Lung (tissue), 12 donors: ENCODE measurements around the gene KCNG2. TPM values are rescaled to one million over a fixed set of nuclear protein-coding genes. Genes with fewer than 3 reads are reported as not detected.

ENCODE experiments used
- ATAC-seq: fragments of 200-7000 bp; cut with Tn5 transposase; one replicate; pipeline ENCODE4 v1.9.1; 2020; ENCODE audit warnings: moderate number of reproducible peaks; ENCODE audit not compliant: insufficient read depth, low FRiP score
- DNase-seq, 3 donors: peaks; one replicate each; pipeline ENCODE4 v3.0.0-alpha.2; 2013 to 2017
- H3K27ac ChIP-seq, 2 donors: one replicate each; pipeline ENCODE4 v1.5.1; 2013; ENCODE audit warnings: mild to moderate bottlenecking in 2 of 2, moderate library complexity in 2 of 2, control low read depth in 1 of 2, inconsistent platforms in 1 of 2, low read depth in 1 of 2, low read length in 1 of 2
- H3K27me3 ChIP-seq, 3 donors: one replicate each; pipeline ENCODE4 v1.5.1; 2013; ENCODE audit warnings: low read length in 2 of 3; ENCODE audit not compliant: control insufficient read depth in 3 of 3, insufficient read depth in 3 of 3
- H3K36me3 ChIP-seq, 4 donors: one replicate each; pipeline ENCODE4 v1.5.1; 2013; ENCODE audit warnings: low read length in 4 of 4, mild to moderate bottlenecking in 1 of 4, moderate library complexity in 1 of 4; ENCODE audit not compliant: control insufficient read depth in 4 of 4, insufficient read depth in 4 of 4
- H3K4me1 ChIP-seq, 5 donors: one replicate each; pipeline ENCODE4 v1.5.1; 2013; ENCODE audit warnings: low read length in 5 of 5, mild to moderate bottlenecking in 2 of 5, moderate library complexity in 1 of 5; ENCODE audit not compliant: control insufficient read depth in 5 of 5, insufficient read depth in 5 of 5
- H3K4me3 ChIP-seq: one replicate; pipeline ENCODE4 v1.5.1; 2013; ENCODE audit warnings: mild to moderate bottlenecking, control low read depth, moderate library complexity
- H3K9ac ChIP-seq, 2 donors: one replicate each; pipeline ENCODE4 v1.5.1; 2013; ENCODE audit warnings: low read length in 2 of 2, control low read depth in 1 of 2; ENCODE audit not compliant: insufficient read depth in 1 of 2
- H3K9me3 ChIP-seq, 4 donors: one replicate each; pipeline ENCODE4 v1.5.1; 2013; ENCODE audit warnings: low read length in 3 of 4, mild to moderate bottlenecking in 1 of 4, moderate library complexity in 1 of 4; ENCODE audit not compliant: control insufficient read depth in 4 of 4, insufficient read depth in 3 of 4
- WGBS, 2 donors: extraction: QIAGEN DNeasy Blood & Tissue Kit; methylation state at CpG; one replicate each; pipeline ENCODE4 v1.1.7; 2013; 5-methylcytosine and 5-hydroxymethylcytosine counted together
- polyA plus RNA-seq, 2 donors: library from polyadenylated mRNA; stranded (reverse); fragments of 200-250 nt; gene quantifications; one replicate each; pipeline ENCODE4 v1.2.1, GENCODE V29; 2013
- total RNA-seq, 2 donors: library from RNA; depleted of rRNA in 1 of 2; stranded (reverse); fragments of >200 nt in 1 of 2; gene quantifications; one replicate each; pipeline ENCODE4 v1.2.1, GENCODE V29; 2014 to 2021
- TF ChIP-seq, protein P1 (sequence below): IDR thresholded peaks from 2 replicates; pipeline ENCODE4 v1.5.1; 2012; ENCODE audit warnings: mild to moderate bottlenecking; ENCODE audit errors: control extremely low read depth, extremely low read depth
- donor health status: control.
- donor health status: control.
- donor health status: Bipolar disorder and iron deficiency.
- donor health status: healthy.
- donor health status: DM: yes; HTN: yes; CAD: no.

KCNG2 gene
- total and polyA plus RNA-seq, 4 donors = 0.16 to 1.8 (median 1.2) TPM

DNA sequence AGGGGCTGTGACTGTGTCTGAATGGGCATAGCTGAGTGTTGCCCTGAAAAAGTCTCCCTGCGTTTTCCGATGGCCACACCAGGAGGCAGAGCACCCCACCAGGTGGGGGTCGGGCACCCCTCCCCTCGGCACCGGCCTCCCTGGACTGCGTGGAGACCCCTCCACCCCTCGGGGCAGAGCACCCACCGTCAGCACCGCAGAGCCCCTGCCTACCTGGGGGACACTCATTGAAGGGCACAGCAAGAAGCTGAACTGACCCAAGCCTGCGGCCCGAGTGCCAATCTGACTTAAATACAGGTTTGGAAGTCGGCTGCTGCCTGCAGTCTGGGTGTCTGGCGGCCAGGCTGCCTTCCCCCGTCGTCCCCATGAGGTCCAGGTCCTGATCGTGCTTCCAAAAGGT, 69.9 kb downstream of the KCNG2 start:
- ATAC-seq (no peak), DNase-seq (peak in 1 of 3 donors; percentile 7)
- TF ChIP-seq, protein P1, sequence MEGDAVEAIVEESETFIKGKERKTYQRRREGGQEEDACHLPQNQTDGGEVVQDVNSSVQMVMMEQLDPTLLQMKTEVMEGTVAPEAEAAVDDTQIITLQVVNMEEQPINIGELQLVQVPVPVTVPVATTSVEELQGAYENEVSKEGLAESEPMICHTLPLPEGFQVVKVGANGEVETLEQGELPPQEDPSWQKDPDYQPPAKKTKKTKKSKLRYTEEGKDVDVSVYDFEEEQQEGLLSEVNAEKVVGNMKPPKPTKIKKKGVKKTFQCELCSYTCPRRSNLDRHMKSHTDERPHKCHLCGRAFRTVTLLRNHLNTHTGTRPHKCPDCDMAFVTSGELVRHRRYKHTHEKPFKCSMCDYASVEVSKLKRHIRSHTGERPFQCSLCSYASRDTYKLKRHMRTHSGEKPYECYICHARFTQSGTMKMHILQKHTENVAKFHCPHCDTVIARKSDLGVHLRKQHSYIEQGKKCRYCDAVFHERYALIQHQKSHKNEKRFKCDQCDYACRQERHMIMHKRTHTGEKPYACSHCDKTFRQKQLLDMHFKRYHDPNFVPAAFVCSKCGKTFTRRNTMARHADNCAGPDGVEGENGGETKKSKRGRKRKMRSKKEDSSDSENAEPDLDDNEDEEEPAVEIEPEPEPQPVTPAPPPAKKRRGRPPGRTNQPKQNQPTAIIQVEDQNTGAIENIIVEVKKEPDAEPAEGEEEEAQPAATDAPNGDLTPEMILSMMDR = no peak
- Histone ChIP-seq H3K4me3 (no peak overlapping the region), H3K9me3 (peaks cover 0 to 5% (median 0%) of the 10 kb centered on the region in 4 donors), H3K36me3 (no peaks in the 10 kb centered on the region), H3K9ac (no peak overlapping the region), H3K4me1 (no peaks in the 10 kb centered on the region), H3K27ac (no peak overlapping the region), H3K27me3 (no peaks in the 10 kb centered on the region)
- WGBS, 2 donors = 88 to 91% methylated on average over 15 to 16 of the region's 16 CpGs

GRCh38 chr18:79868168-79868784, 70.5 kb downstream of the KCNG2 start:
- Histone ChIP-seq H3K4me3 (no peak overlapping the region), H3K9me3 (peaks cover 0 to 4% (median 0%) of the 10 kb centered on the region in 4 donors), H3K27ac (no peak overlapping the region), H3K36me3 (no peaks in the 10 kb centered on the region), H3K4me1 (no peaks in the 10 kb centered on the region), H3K27me3 (no peaks in the 10 kb centered on the region), H3K9ac (no peak overlapping the region)
- ATAC-seq (no peak), DNase-seq (peak in 1 of 3 donors; percentile 6)
- WGBS, 2 donors = 91 to 95% methylated on average over 29 of the region's 29 CpGs
- TF ChIP-seq, protein P1 = no peak

DNA sequence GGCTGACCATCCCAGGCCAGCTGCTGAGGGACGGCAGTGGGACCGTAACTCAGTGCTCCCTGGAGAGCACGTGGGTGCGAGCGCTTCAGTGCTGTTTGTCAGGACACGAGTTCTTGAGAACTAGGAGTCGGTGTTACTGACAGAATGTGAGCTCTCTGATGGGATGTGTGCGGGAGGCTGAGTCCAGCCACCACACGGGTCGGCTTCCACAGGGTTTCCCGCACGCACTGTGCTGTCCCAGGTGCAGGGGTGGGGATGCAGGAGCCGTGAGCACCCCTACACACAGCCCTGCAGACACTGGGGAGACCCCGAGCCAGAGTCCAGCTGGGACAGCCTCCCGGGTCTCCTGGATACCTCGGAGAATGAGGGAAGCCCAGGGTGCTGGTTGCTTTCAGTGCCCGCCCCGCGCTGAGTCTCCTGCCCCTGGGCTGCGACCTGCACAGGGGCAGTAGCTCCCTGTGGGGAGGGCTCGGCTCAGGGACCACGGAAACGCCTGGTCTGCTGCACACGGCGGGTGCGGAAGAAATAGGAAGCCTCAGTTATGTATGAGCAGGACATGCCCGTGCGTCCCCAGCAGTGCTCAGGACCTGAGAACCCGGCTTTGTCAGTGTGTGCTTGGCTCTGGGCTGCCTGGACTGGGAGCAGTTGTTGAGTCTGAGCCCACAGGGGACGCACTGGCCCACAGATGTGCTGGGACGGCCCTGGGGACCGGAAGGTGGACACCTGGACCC, 71.2 kb downstream of the KCNG2 start:
- H3K27me3 ChIP-seq = no peaks in the 10 kb centered on the region
- H3K4me1 ChIP-seq = no peaks in the 10 kb centered on the region
- no peak for ATAC-seq
- TF ChIP-seq, protein P1 = no peak
- H3K9me3 ChIP-seq = peaks cover 0 to 4% (median 0%) of the 10 kb centered on the region in 4 donors
- no peak overlapping the region for H3K4me3 ChIP-seq
- no peak overlapping the region for H3K9ac ChIP-seq
- DNase-seq = no peak
- no peak overlapping the region for H3K27ac ChIP-seq
- no peaks in the 10 kb centered on the region for H3K36me3 ChIP-seq
- 91 to 93% methylated on average over 31 to 32 of the region's 32 CpGs for WGBS, 2 donors
